HepG2 (cell line): Measurements from ENCODE around the gene CCL3.

Source experiments
- MZF1 ChIP-seq: sonication (generic); formaldehyde crosslinking; IDR thresholded peaks from 2 replicates; pipeline ENCODE4 v1.8.1; 2023; ENCODE audit warnings: mild to moderate bottlenecking, missing genetic modification reagents, borderline replicate concordance
- POLR2AphosphoS5 ChIP-seq: IDR thresholded peaks from 2 replicates; pipeline ENCODE4 v1.6.1; 2012; ENCODE audit warnings: low read depth, low read length
- ZBTB26 ChIP-seq: IDR thresholded peaks from 2 replicates; pipeline ENCODE4 v1.6.1; 2016; ENCODE audit warnings: missing compliant biosample characterization, missing genetic modification reagents, borderline replicate concordance
- ZNF281 ChIP-seq: sonication (generic); formaldehyde crosslinking; IDR thresholded peaks from 2 replicates; pipeline ENCODE4 v1.4.0; 2020; ENCODE audit warnings: missing genetic modification reagents, borderline replicate concordance

GRCh38 chr17:36057911-36058310 is 32.0 kb downstream of the CCL3 start:
- TF ChIP-seq MZF1 (no peak), ZNF281 (CRISPR knock-in tag) (no peak), POLR2AphosphoS5 (no peak), ZBTB26 (CRISPR knock-in tag) (no peak)
